Fibroblast of lung (primary cell): ENCODE data around the gene SFTPB. TPM values are rescaled to one million over a fixed set of nuclear protein-coding genes. Genes with fewer than 3 reads are reported as not detected.

Experiments
- DNase-seq, 2 donors: peaks; one replicate each; pipeline versions ENCODE4 v3.0.0 to v3.0.0-alpha.2; 2010; ENCODE audit warnings: low read depth in 2 of 2
- H2AFZ ChIP-seq: 2 replicates; pipeline ENCODE4 v1.5.1; 2012; ENCODE audit warnings: low read length, control low read depth, inconsistent platforms
- H3K27ac ChIP-seq: 2 replicates; pipeline ENCODE4 v1.5.1; 2011; ENCODE audit warnings: low read length, control low read depth; ENCODE audit not compliant: insufficient read depth
- H3K27me3 ChIP-seq: 2 replicates; pipeline ENCODE4 v1.5.1; 2011; ENCODE audit warnings: mild to moderate bottlenecking, low read length; ENCODE audit not compliant: control insufficient read depth, insufficient read depth
- H3K36me3 ChIP-seq: 2 replicates; pipeline ENCODE4 v1.5.1; 2011; ENCODE audit warnings: low read length; ENCODE audit not compliant: control insufficient read depth, insufficient read depth
- H3K4me1 ChIP-seq: 2 replicates; pipeline ENCODE4 v1.5.1; 2011; ENCODE audit warnings: low read length; ENCODE audit not compliant: control insufficient read depth, insufficient read depth; ENCODE audit errors: extremely low read depth
- H3K4me2 ChIP-seq: 2 replicates; pipeline ENCODE4 v1.5.1; 2011; ENCODE audit warnings: low read length, control low read depth; ENCODE audit not compliant: insufficient read depth; ENCODE audit errors: extremely low read depth
- H3K4me3 ChIP-seq, 4 experiments: fragments of 200-600 bp in 1 of 4; sonication (generic) in 1 of 4; replicated peaks in 1 of 4; 2 replicates each; pipeline ENCODE4 v1.5.1; 2011 to 2016; ENCODE audit warnings: low read length in 4 of 4, low read depth in 3 of 4, mild to moderate bottlenecking in 3 of 4, control low read depth in 2 of 4, inconsistent platforms in 1 of 4, mixed read lengths in 1 of 4; ENCODE audit not compliant: insufficient read depth in 1 of 4; ENCODE audit errors: control extremely low read depth in 1 of 4
- H3K79me2 ChIP-seq: 2 replicates; pipeline ENCODE4 v1.5.1; 2012; ENCODE audit warnings: mild to moderate bottlenecking, low read length, inconsistent platforms; ENCODE audit not compliant: control insufficient read depth, insufficient read depth
- H3K9ac ChIP-seq: 2 replicates; pipeline ENCODE4 v1.5.1; 2011; ENCODE audit warnings: mild to moderate bottlenecking, low read length, control low read depth; ENCODE audit not compliant: insufficient read depth
- H3K9me3 ChIP-seq: 2 replicates; pipeline ENCODE4 v1.5.1; 2012; ENCODE audit warnings: low read depth, low read length; ENCODE audit not compliant: control insufficient read depth, insufficient read depth
- H4K20me1 ChIP-seq: 2 replicates; pipeline ENCODE4 v1.5.1; 2011; ENCODE audit warnings: low read length; ENCODE audit not compliant: control insufficient read depth, insufficient read depth; ENCODE audit errors: extremely low read depth
- EZH2 ChIP-seq: IDR thresholded peaks from 2 replicates; pipeline ENCODE4 v1.5.1; 2012; ENCODE audit warnings: low read length, control low read depth, mild to moderate bottlenecking; ENCODE audit errors: missing control alignments
- polyA plus RNA-seq, 2 donors: library from polyadenylated mRNA; depleted of rRNA in 1 of 2; stranded (reverse) in 1 of 2; unstranded in 1 of 2; fragments of >200 nt; gene quantifications; 2 replicates each; pipeline ENCODE4 v1.2.1, GENCODE V29; 2011 to 2012; ENCODE audit warnings: missing spikeins in 1 of 2
- total RNA-seq: library from RNA; depleted of rRNA; stranded (reverse); fragments of >200 nt; gene quantifications from 2 replicates; pipeline ENCODE4 v1.2.1, GENCODE V29; 2014
- TF ChIP-seq, protein P1 (sequence below), 2 donors: IDR thresholded peaks in 1 of 2; conservative IDR thresholded peaks in 1 of 2; 1 replicate in 1 of 2; 2 replicates in 1 of 2; pipeline ENCODE4 v1.5.1; 2011 to 2012; ENCODE audit warnings: low read length in 2 of 2, control low read depth in 1 of 2, inconsistent platforms in 1 of 2, low read depth in 1 of 2, mild to moderate bottlenecking in 1 of 2

Gene SFTPB
- total and polyA plus RNA-seq, 2 donors (not counting 1 experiment from before 2014, with no cell fraction given), result not detected

DNA sequence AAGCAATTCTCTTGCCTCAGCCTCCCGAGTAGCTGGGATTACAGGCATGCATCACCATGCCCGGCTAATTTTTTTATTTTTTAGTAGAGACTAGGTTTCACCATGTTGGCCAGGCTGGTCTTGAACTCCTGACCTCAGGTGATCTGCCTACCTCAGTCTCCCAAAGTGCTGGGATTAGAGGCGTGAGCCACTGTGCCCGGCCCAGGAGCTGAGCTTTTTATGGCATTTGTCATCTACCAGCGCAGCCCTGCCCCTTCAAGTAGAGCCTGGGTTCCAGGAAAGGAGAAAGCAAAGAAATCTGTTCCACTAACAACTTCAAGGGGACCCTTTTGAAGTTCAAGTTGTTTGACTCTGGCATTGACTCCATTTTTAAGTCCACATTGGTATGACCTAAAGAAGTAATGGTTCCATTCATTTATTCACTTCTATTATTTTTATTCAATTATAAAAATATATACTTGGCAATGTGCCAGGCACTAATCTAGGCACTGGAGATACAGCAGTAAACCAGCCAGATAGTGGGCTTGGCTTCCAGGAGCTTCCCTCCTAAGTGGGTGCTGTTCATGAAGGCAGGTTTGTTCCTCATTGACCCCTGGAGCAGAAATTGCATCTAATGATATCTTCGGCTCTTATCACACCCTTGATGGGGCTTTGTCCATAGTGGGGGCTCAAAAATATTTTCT lies 8.0 kb upstream of the SFTPB start:
- Histone ChIP-seq H3K4me2 (no peak overlapping the region), H3K79me2 (no peaks in the 10 kb centered on the region), H3K4me3 (no peak overlapping the region), H3K36me3 (no peaks in the 10 kb centered on the region), H3K9me3 (no peaks in the 10 kb centered on the region), H2AFZ (no peak overlapping the region), H3K9ac (no peak overlapping the region), H3K27ac (no peak overlapping the region), H3K27me3 (no peaks in the 10 kb centered on the region), H3K4me1 (peaks cover 5% of the 10 kb centered on the region), H4K20me1 (no peaks in the 10 kb centered on the region)
- DNase-seq, result no peak
- no peak for TF ChIP-seq EZH2
- TF ChIP-seq, protein P1, sequence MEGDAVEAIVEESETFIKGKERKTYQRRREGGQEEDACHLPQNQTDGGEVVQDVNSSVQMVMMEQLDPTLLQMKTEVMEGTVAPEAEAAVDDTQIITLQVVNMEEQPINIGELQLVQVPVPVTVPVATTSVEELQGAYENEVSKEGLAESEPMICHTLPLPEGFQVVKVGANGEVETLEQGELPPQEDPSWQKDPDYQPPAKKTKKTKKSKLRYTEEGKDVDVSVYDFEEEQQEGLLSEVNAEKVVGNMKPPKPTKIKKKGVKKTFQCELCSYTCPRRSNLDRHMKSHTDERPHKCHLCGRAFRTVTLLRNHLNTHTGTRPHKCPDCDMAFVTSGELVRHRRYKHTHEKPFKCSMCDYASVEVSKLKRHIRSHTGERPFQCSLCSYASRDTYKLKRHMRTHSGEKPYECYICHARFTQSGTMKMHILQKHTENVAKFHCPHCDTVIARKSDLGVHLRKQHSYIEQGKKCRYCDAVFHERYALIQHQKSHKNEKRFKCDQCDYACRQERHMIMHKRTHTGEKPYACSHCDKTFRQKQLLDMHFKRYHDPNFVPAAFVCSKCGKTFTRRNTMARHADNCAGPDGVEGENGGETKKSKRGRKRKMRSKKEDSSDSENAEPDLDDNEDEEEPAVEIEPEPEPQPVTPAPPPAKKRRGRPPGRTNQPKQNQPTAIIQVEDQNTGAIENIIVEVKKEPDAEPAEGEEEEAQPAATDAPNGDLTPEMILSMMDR (conservative IDR thresholded peaks at IDR 0.05 in 1 of 2, IDR thresholded peaks at IDR 0.05 in 1 of 2; ENCODE audit: low read depth in 1 of 2, low read length in 2 of 2), result no peak

GRCh38 chr2:85675427-85675826 lies 7.4 kb upstream of the SFTPB start:
- TF ChIP-seq, protein P1 (conservative IDR thresholded peaks at IDR 0.05 in 1 of 2, IDR thresholded peaks at IDR 0.05 in 1 of 2; ENCODE audit: low read depth in 1 of 2, low read length in 2 of 2), result no peak
- no peak for TF ChIP-seq EZH2
- no peak for DNase-seq
- Histone ChIP-seq H3K79me2 (no peaks in the 10 kb centered on the region), H3K4me2 (no peak overlapping the region), H3K4me1 (peaks cover 5% of the 10 kb centered on the region), H3K27me3 (no peaks in the 10 kb centered on the region), H3K27ac (no peak overlapping the region), H3K4me3 (no peak overlapping the region), H2AFZ (no peak overlapping the region), H3K9ac (no peak overlapping the region), H3K9me3 (no peaks in the 10 kb centered on the region), H4K20me1 (no peaks in the 10 kb centered on the region), H3K36me3 (no peaks in the 10 kb centered on the region)

GRCh38 chr2:85674417-85674816 lies 6.4 kb upstream of the SFTPB start:
- no peak for DNase-seq
- Histone ChIP-seq H4K20me1 (no peaks in the 10 kb centered on the region), H3K79me2 (no peaks in the 10 kb centered on the region), H3K4me2 (no peak overlapping the region), H3K36me3 (no peaks in the 10 kb centered on the region), H3K27ac (no peak overlapping the region), H3K4me1 (peaks cover 5% of the 10 kb centered on the region), H3K9ac (no peak overlapping the region), H2AFZ (no peak overlapping the region), H3K27me3 (no peaks in the 10 kb centered on the region), H3K9me3 (no peaks in the 10 kb centered on the region), H3K4me3 (no peak overlapping the region)
- TF ChIP-seq, protein P1 (conservative IDR thresholded peaks at IDR 0.05 in 1 of 2, IDR thresholded peaks at IDR 0.05 in 1 of 2; ENCODE audit: low read depth in 1 of 2, low read length in 2 of 2), result no peak
- no peak for TF ChIP-seq EZH2
